ENCODE results near the gene LIX1. TPM values are rescaled to one million over a fixed set of nuclear protein-coding genes. Genes with fewer than 3 reads are reported as not detected.

The LIX1 gene
- total and polyA plus RNA-seq, 2 of the 13 experiments (the other 11 are each of a cell fraction or from before 2014, with no cell fraction given), result not detected

GRCh38 chr5:97183100-97183929, 40.9 kb upstream of the LIX1 start, which contains the start of gene RIOK2 (continued):
- peak; percentile 97 for TF ChIP-seq NFAT5 (CRISPR knock-in tag; IDR thresholded peaks at IDR 0.05)
- no peak for TF ChIP-seq RFX3 (CRISPR knock-in tag; IDR thresholded peaks at IDR 0.05)
- TF ChIP-seq TFDP2 (CRISPR knock-in tag; IDR thresholded peaks at IDR 0.05), result peak; percentile 97
- no peak for TF ChIP-seq CEBPB (IDR thresholded peaks at IDR 0.05; ENCODE audit: borderline replicate concordance, low read depth, low read length)
- TF ChIP-seq SRF (IDR thresholded peaks at IDR 0.05; ENCODE audit: low read depth, low read length), result no peak
- TF ChIP-seq ZNF776 (CRISPR knock-in tag; IDR thresholded peaks at IDR 0.05), result peak; percentile 73; the same call in 1 of the 2 replicates
- TF ChIP-seq PPARG (CRISPR knock-in tag; conservative IDR thresholded peaks at IDR 0.05), result 0 out of 2 replicates have a peak, but pooled peaks have one; percentile 37
- no peak for TF ChIP-seq THAP8 (CRISPR knock-in tag; IDR thresholded peaks at IDR 0.05; ENCODE audit: borderline replicate concordance)
- no peak for TF ChIP-seq CHD2 (IDR thresholded peaks at IDR 0.05; ENCODE audit: low read depth, low read length)
- TF ChIP-seq PTBP1 (IDR thresholded peaks at IDR 0.05; ENCODE audit: low read depth, low read length, poor library complexity, severe bottlenecking), result no peak
- no peak for TF ChIP-seq SRSF1 (optimal IDR thresholded peaks at IDR 0.05; ENCODE audit: low read depth, low read length)
- no peak for TF ChIP-seq ARNTL (CRISPR knock-in tag; IDR thresholded peaks at IDR 0.05)
- peak; percentile 74; the same call in 1 of the 2 replicates for TF ChIP-seq TSC22D2 (CRISPR knock-in tag; IDR thresholded peaks at IDR 0.05; ENCODE audit: borderline replicate concordance)
